Measurements from ENCODE around the gene TXNRD3.

DNA sequence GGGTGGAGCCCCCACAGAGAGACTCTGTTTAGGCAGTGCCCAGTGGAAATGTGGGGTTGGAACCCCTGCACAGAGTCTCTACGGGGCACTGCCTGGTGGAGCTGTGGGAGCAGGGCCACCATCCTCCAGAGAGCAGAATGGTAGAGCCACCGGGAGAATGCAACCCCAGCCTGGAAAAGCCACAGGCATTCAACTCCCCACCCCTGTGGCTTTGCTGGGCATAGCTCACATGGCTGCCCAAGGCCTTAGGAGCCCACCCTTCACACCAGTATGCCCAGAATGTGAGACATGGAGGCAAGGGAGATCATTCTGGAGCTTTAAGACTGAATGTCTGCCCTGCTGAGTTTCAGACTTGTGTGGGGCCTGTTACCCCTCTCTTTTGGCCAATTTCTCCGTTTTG is 30.1 kb upstream of the TXNRD3 start:
- TF ChIP-seq, protein P1, sequence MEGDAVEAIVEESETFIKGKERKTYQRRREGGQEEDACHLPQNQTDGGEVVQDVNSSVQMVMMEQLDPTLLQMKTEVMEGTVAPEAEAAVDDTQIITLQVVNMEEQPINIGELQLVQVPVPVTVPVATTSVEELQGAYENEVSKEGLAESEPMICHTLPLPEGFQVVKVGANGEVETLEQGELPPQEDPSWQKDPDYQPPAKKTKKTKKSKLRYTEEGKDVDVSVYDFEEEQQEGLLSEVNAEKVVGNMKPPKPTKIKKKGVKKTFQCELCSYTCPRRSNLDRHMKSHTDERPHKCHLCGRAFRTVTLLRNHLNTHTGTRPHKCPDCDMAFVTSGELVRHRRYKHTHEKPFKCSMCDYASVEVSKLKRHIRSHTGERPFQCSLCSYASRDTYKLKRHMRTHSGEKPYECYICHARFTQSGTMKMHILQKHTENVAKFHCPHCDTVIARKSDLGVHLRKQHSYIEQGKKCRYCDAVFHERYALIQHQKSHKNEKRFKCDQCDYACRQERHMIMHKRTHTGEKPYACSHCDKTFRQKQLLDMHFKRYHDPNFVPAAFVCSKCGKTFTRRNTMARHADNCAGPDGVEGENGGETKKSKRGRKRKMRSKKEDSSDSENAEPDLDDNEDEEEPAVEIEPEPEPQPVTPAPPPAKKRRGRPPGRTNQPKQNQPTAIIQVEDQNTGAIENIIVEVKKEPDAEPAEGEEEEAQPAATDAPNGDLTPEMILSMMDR (conservative IDR thresholded peaks at IDR 0.05; ENCODE audit: low read length) = no peak
- TF ChIP-seq EZH2phosphoT487 (IDR thresholded peaks at IDR 0.05; ENCODE audit: borderline replicate concordance, low read depth, low read length) = no peak
